Heart left ventricle (tissue), 13 donors: ENCODE measurements around the gene NDP.

Experiments used
- POLR2A ChIP-seq, 2 donors: fragments of 450-650 bp; IDR thresholded peaks; one replicate each; pipeline ENCODE4 v1.6.1; 2017; ENCODE audit warnings: antibody characterized with exemption in 2 of 2, mild to moderate bottlenecking in 2 of 2, moderate library complexity in 2 of 2
- TF ChIP-seq, protein P1 (sequence below), 12 donors: fragments of 200-600 bp; sonication (generic) in 4 of 12; IDR thresholded peaks; one replicate each; pipeline versions ENCODE4 v1.5.0 to v1.8.0; 2018 to 2022; ENCODE audit warnings: antibody characterized with exemption in 12 of 12, mild to moderate bottlenecking in 5 of 12
- donor health status: ischemic (EF 13 %, LVEDD 7.1; RV severe dilation, severe dysfunction).
- donor health status: DM: no; HTN: yes; CAD: no.
- donor health status: DM: no; HTN: no; CAD: no.
- donor health status: ischemic (EF 25% LVEDD 6.9; RV normal size, moderate dysfunction).
- donor health status: ischemic (EF 25% LVEDD 5.7; RV mildly dilated, moderate dysfunction).
- donor health status: ischemic (EF 35%, LVEDD 5.7; RV mildly dilated, moderate dysfunction).
- donor health status: nonischemic (EF 11% LVEDD 7.7; RV severe dilation, severe dysfunction).
- donor health status: DM: yes; HTN: yes; CAD: no.
- donor health status: PGD.
- donor health status: ischemic (EF 29% LVEDD 5.4; RV normal size, mild dysfunction).
- donor health status: nonischemic (EF 23%, LVEDD 6.1; RV moderate dilation, normal function).

DNA sequence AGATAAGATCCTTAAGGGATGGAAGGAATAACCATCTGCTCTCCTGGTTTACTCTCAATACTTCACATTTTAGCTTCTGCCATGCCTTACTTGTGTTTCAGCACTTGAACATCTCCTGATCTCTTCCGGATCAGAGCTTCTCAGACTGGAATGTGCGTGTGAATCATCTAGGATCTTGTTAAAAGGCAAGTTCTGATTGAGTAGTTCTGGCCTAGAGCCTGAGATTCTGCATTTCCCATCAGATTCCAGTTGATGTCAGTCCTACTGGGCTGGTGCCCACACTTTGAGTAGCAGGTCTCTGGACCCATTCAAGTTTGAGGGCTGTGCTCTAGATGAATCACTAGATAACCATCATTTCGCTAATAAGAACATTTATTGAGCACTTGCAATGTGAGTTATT lies 20.0 kb downstream of the NDP start:
- TF ChIP-seq, protein P1, sequence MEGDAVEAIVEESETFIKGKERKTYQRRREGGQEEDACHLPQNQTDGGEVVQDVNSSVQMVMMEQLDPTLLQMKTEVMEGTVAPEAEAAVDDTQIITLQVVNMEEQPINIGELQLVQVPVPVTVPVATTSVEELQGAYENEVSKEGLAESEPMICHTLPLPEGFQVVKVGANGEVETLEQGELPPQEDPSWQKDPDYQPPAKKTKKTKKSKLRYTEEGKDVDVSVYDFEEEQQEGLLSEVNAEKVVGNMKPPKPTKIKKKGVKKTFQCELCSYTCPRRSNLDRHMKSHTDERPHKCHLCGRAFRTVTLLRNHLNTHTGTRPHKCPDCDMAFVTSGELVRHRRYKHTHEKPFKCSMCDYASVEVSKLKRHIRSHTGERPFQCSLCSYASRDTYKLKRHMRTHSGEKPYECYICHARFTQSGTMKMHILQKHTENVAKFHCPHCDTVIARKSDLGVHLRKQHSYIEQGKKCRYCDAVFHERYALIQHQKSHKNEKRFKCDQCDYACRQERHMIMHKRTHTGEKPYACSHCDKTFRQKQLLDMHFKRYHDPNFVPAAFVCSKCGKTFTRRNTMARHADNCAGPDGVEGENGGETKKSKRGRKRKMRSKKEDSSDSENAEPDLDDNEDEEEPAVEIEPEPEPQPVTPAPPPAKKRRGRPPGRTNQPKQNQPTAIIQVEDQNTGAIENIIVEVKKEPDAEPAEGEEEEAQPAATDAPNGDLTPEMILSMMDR (IDR thresholded peaks at IDR 0.05), result no peak
- TF ChIP-seq POLR2A (IDR thresholded peaks at IDR 0.05), result no peak
